Body of pancreas (tissue), 4 donors: Measurements from ENCODE around the gene PALLD.

Source experiments
- POLR2A ChIP-seq, 3 donors: fragments of 450-650 bp; IDR thresholded peaks; one replicate each; pipeline ENCODE4 v1.6.1; 2016; ENCODE audit warnings: antibody characterized with exemption in 3 of 3, mild to moderate bottlenecking in 2 of 3
- TF ChIP-seq, protein P1 (sequence below), 7 experiments: fragments of 450-650 bp in 4 of 7; fragments of 200-600 bp in 3 of 7; sonication (generic) in 3 of 7; IDR thresholded peaks; one replicate each; pipeline ENCODE4 v1.5.1; 2016 to 2019; ENCODE audit warnings: antibody characterized with exemption in 7 of 7

GRCh38 chr4:168489616-168490015 lies 7.2 kb upstream of the PALLD start:
- no peak for TF ChIP-seq POLR2A (IDR thresholded peaks at IDR 0.05)
- TF ChIP-seq, protein P1, sequence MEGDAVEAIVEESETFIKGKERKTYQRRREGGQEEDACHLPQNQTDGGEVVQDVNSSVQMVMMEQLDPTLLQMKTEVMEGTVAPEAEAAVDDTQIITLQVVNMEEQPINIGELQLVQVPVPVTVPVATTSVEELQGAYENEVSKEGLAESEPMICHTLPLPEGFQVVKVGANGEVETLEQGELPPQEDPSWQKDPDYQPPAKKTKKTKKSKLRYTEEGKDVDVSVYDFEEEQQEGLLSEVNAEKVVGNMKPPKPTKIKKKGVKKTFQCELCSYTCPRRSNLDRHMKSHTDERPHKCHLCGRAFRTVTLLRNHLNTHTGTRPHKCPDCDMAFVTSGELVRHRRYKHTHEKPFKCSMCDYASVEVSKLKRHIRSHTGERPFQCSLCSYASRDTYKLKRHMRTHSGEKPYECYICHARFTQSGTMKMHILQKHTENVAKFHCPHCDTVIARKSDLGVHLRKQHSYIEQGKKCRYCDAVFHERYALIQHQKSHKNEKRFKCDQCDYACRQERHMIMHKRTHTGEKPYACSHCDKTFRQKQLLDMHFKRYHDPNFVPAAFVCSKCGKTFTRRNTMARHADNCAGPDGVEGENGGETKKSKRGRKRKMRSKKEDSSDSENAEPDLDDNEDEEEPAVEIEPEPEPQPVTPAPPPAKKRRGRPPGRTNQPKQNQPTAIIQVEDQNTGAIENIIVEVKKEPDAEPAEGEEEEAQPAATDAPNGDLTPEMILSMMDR (IDR thresholded peaks at IDR 0.05), result no peak
